ENCODE results near the gene KICS2. TPM values are rescaled to one million over a fixed set of nuclear protein-coding genes. Genes with fewer than 3 reads are reported as not detected.

The KICS2 gene
- total RNA-seq, 1 experiment from 2014 or later, result 12.1 TPM

GRCh38 chr12:64177001-64177400, 45.1 kb downstream of the KICS2 start:
- Histone ChIP-seq H3K4me1 (replicated peaks; ENCODE audit: insufficient read depth) (peaks cover 48% of the 10 kb centered on the region), H3K9me3 (ENCODE audit: insufficient read depth, low read depth) (no peaks in the 10 kb centered on the region), H3K9me2 (ENCODE audit: insufficient read depth) (no peaks in the 10 kb centered on the region), H3K4me3 (no peak overlapping the region), H3K27ac (no peak overlapping the region), H3K79me2 (ENCODE audit: low read depth) (no peaks in the 10 kb centered on the region), H3K36me3 (ENCODE audit: low read depth) (no peaks in the 10 kb centered on the region), H3F3A (ENCODE audit: insufficient read depth, low read depth) (peaks cover 22% of the 10 kb centered on the region), H2AFZ (no peak overlapping the region), H3K4me2 (no peak overlapping the region), H4K20me1 (ENCODE audit: insufficient read depth) (no peaks in the 10 kb centered on the region), H3K27me3 (ENCODE audit: insufficient read depth, low read depth) (no peaks in the 10 kb centered on the region)
- BruUV-seq (replicated peaks), result no TSS peak
- no peak for TF ChIP-seq EZH2 (IDR thresholded peaks at IDR 0.05; ENCODE audit: low read depth)
- TF ChIP-seq, protein P1, sequence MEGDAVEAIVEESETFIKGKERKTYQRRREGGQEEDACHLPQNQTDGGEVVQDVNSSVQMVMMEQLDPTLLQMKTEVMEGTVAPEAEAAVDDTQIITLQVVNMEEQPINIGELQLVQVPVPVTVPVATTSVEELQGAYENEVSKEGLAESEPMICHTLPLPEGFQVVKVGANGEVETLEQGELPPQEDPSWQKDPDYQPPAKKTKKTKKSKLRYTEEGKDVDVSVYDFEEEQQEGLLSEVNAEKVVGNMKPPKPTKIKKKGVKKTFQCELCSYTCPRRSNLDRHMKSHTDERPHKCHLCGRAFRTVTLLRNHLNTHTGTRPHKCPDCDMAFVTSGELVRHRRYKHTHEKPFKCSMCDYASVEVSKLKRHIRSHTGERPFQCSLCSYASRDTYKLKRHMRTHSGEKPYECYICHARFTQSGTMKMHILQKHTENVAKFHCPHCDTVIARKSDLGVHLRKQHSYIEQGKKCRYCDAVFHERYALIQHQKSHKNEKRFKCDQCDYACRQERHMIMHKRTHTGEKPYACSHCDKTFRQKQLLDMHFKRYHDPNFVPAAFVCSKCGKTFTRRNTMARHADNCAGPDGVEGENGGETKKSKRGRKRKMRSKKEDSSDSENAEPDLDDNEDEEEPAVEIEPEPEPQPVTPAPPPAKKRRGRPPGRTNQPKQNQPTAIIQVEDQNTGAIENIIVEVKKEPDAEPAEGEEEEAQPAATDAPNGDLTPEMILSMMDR (conservative IDR thresholded peaks at IDR 0.05), result no peak
- POLR2A ChIA-PET (ENCODE audit: unreplicated experiment), result no interaction called here
- CTCF ChIA-PET, result no interaction called here
- no peak for DNase-seq
- intact Hi-C loops (cut with micrococcal nuclease; ENCODE audit: unreplicated experiment), result no loop called here

- Histone ChIP-seq H3K4me1 (replicated peaks; ENCODE audit: insufficient read depth) (peaks cover 48% of the 10 kb centered on the region), H2AFZ (no peak overlapping the region), H3K27ac (no peak overlapping the region), H3K4me3 (no peak overlapping the region), H3K79me2 (ENCODE audit: low read depth) (no peaks in the 10 kb centered on the region), H3K27me3 (ENCODE audit: insufficient read depth, low read depth) (no peaks in the 10 kb centered on the region), H3K4me2 (no peak overlapping the region), H3K9me3 (ENCODE audit: insufficient read depth, low read depth) (0 out of 2 replicates have a peak, but pooled peaks cover under 1% of the 10 kb centered on the region), H3K36me3 (ENCODE audit: low read depth) (no peaks in the 10 kb centered on the region), H3F3A (ENCODE audit: insufficient read depth, low read depth) (peaks cover 17% of the 10 kb centered on the region), H4K20me1 (ENCODE audit: insufficient read depth) (no peaks in the 10 kb centered on the region), H3K9me2 (ENCODE audit: insufficient read depth) (no peaks in the 10 kb centered on the region)
- TF ChIP-seq, protein P1 (conservative IDR thresholded peaks at IDR 0.05), result no peak
- no peak for TF ChIP-seq EZH2 (IDR thresholded peaks at IDR 0.05; ENCODE audit: low read depth)
- DNase-seq, result no peak
- intact Hi-C loops (cut with micrococcal nuclease; ENCODE audit: unreplicated experiment), result no loop called here
- no TSS peak for BruUV-seq (replicated peaks)
- ChIA-PET CTCF (no interaction called here), POLR2A (ENCODE audit: unreplicated experiment) (no interaction called here)
Measured at GRCh38 chr12:64175254-64175945, 46.7 kb downstream of the KICS2 start.

DNA sequence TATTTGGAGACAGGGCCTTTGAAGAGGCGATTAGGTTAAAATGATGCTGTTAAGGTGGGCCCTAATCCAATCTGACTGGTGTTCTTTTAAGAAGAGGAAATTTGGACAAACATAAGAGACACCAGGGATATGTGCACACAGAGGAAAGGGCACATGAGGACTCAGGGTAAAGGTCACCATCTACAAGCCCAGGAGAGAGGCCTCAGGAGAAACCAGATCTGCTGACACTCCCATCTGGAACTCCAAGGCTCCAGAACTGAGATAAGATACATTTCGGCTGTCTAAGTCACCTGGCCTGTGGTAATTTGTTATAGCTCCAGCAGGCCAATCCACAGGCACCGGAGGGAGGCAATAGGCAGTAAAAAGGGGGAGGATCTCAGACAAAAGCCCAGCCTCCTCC, 48.6 kb downstream of the KICS2 start:
- 0 out of 2 replicates have a peak, but pooled peaks cover 3% of the 10 kb centered on the region for H3K9me3 ChIP-seq (ENCODE audit: insufficient read depth, low read depth)
- H3K4me3 ChIP-seq, result no peak overlapping the region
- intact Hi-C loops (cut with micrococcal nuclease; ENCODE audit: unreplicated experiment), result no loop called here
- peaks cover 11% of the 10 kb centered on the region for H3F3A ChIP-seq (ENCODE audit: insufficient read depth, low read depth)
- no peak overlapping the region for H2AFZ ChIP-seq
- H3K4me2 ChIP-seq, result peak overlapping the region; percentile 18
- peaks cover 41% of the 10 kb centered on the region for H3K4me1 ChIP-seq (replicated peaks; ENCODE audit: insufficient read depth)
- no peaks in the 10 kb centered on the region for H3K79me2 ChIP-seq (ENCODE audit: low read depth)
- H3K36me3 ChIP-seq (ENCODE audit: low read depth), result no peaks in the 10 kb centered on the region
- H4K20me1 ChIP-seq (ENCODE audit: insufficient read depth), result no peaks in the 10 kb centered on the region
- ChIA-PET POLR2A (ENCODE audit: unreplicated experiment) (no interaction called here), CTCF (interaction anchor here (0.6 kb wide), 1 partner anchor 10 kb away, joined by 5 read pairs; no protein-coding TSS in a partner anchor)
- no peaks in the 10 kb centered on the region for H3K27me3 ChIP-seq (ENCODE audit: insufficient read depth, low read depth)
- H3K9me2 ChIP-seq (ENCODE audit: insufficient read depth), result no peaks in the 10 kb centered on the region
- BruUV-seq (replicated peaks), result no TSS peak
- TF ChIP-seq EZH2 (IDR thresholded peaks at IDR 0.05; ENCODE audit: low read depth), result no peak
- TF ChIP-seq, protein P1 (conservative IDR thresholded peaks at IDR 0.05), result no peak
- no peak for DNase-seq
- H3K27ac ChIP-seq, result no peak overlapping the region

Other genes with a start within 250 kb of the KICS2 start
- not detected in 2 replicates for gene C12orf56, start 168.5 kb upstream of the KICS2 start, total RNA-seq (2021)
- 95.6 and 122 TPM in 2 replicates for gene XPOT, start 182.1 kb upstream of the KICS2 start, total RNA-seq (2021)
- 18.0 and 26.2 TPM in 2 replicates for gene TBK1, start 229.8 kb upstream of the KICS2 start, total RNA-seq (2021)

All from PC-9 (cell line).